RWPE1 (cell line): ENCODE measurements around the gene STRADA.
A peak's percentile ranks its signal among the peaks of the same experiment; 100 is the strongest.

ENCODE experiments used
- CTCF ChIA-PET: fragments of 350-600 bp; sonication (Branson Sonifier 250); formaldehyde crosslinking; extraction: SDS; loops from one replicate; lab custom pipeline; 2021; lab: Yijun Ruan, JAX
- POLR2A ChIA-PET: fragments of 400-600 bp; formaldehyde crosslinking; extraction: SDS; loops from one replicate; lab custom pipeline; 2020; ENCODE audit warnings: antibody characterized with exemption; ENCODE audit not compliant: low non-redundant PET; lab: Yijun Ruan, JAX
- DNase-seq: peaks from one replicate; pipeline ENCODE4 v3.0.0; 2012; ENCODE audit warnings: low spot score
- H3K27ac ChIP-seq: fragments of 450-650 bp; 2 replicates; pipeline ENCODE4 v1.5.1; 2017
- TF ChIP-seq, protein P1 (sequence below): fragments of 450-650 bp; conservative IDR thresholded peaks from 2 replicates; pipeline ENCODE4 v1.5.1; 2017; ENCODE audit warnings: low read depth, mild to moderate bottlenecking

STRADA gene

DNA sequence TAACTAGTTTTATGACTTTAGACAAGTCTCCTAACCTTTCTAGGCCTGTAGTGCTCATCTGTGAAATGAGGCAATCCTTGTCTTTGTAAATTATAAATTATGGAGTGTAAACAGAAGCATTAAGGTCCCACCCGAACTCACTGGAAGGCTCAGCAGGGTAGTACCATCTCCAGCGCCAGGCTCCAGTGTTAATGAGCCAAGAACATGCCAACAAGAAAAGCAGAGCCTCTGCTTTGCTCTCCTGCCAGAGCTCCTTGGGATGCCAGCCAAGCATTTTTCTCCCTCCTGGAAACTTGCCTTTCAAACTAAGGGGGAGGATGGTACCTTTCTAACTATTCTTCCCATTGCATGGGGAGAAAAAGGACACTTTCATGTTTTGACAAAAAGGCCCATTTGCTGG, 56.6 kb downstream of the STRADA start:
- ChIA-PET CTCF (interaction anchor here (0.6 to 1.2 kb wide), 2 partner anchors 12 to 17 kb away, joined by 3 to 4 read pairs; no protein-coding TSS in a partner anchor), POLR2A (no interaction called here)
- TF ChIP-seq, protein P1, sequence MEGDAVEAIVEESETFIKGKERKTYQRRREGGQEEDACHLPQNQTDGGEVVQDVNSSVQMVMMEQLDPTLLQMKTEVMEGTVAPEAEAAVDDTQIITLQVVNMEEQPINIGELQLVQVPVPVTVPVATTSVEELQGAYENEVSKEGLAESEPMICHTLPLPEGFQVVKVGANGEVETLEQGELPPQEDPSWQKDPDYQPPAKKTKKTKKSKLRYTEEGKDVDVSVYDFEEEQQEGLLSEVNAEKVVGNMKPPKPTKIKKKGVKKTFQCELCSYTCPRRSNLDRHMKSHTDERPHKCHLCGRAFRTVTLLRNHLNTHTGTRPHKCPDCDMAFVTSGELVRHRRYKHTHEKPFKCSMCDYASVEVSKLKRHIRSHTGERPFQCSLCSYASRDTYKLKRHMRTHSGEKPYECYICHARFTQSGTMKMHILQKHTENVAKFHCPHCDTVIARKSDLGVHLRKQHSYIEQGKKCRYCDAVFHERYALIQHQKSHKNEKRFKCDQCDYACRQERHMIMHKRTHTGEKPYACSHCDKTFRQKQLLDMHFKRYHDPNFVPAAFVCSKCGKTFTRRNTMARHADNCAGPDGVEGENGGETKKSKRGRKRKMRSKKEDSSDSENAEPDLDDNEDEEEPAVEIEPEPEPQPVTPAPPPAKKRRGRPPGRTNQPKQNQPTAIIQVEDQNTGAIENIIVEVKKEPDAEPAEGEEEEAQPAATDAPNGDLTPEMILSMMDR = no peak
- peak overlapping the region; percentile 54 for H3K27ac ChIP-seq
- DNase-seq = no peak

DNA sequence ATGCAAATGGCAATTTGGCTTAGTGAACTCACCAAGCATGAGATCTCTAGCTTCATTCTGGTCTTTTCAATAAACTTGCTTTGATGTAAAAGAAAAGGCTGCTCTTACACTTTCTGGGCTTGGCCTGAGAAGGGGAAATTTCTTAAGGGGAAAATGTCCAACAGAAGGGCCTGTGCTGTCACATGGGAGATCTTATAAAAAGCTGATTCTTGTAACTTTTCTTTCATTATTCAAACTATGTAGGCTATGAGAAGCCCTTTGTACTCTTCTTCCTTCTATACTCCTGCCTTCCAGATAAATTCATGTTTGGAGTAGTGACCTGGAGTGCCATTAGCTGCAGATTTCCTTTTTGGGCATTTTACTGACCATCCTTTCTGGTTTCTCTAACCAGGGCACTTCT, 58.6 kb downstream of the STRADA start:
- TF ChIP-seq, protein P1 = no peak
- CTCF ChIA-PET = interaction anchor here (0.6 kb wide), 1 partner anchor 202 kb away, joined by 3 read pairs; no protein-coding TSS in a partner anchor
- no peak overlapping the region for H3K27ac ChIP-seq
- no peak for DNase-seq
- POLR2A ChIA-PET = no interaction called here

DNA sequence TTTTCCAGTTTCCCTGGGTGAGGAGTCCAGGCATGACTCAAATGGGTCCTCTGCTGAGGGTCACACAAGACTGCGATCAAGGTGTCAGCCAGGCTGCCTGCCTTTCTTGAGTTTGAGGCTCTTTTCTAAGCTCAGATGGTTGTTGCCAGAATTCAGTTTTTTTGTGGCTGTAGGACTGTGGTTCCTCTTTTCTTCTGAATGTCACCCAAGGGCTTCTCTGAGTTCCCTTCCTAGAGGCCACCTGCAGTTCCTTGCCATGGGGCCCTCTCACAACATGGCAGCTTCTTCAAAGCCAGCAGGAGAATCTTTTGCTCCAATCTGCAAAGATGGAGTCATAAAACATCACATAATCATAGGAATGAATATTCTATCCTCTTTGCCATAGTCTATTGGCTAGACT, 59.2 kb downstream of the STRADA start:
- H3K27ac ChIP-seq = no peak overlapping the region
- POLR2A ChIA-PET = no interaction called here
- CTCF ChIA-PET = no interaction called here
- no peak for DNase-seq
- TF ChIP-seq, protein P1 = no peak

DNA sequence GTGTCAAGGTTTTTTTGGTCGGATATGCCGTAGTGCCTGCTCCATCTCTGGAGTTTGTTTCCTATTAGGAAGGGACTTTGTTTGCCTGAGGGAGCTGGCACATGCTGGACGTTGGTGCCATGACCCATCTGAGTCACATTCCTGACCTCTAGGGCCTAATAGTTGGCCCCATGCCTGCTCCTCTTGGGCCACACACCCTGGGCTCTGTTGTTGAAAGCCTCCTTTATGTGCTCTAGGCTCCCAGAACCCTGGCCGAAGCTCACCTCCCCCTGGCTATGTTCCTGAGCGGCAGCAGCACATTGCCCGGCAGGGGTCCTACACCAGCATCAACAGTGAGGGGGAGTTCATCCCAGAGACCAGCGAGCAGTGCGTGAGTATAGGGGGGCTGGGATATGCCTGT, 60.1 kb downstream of the STRADA start:
- H3K27ac ChIP-seq = no peak overlapping the region
- ChIA-PET POLR2A (no interaction called here), CTCF (interaction anchor here (0.6 kb wide), 1 partner anchor 68 kb away, joined by 5 read pairs; no protein-coding TSS in a partner anchor)
- no peak for DNase-seq
- TF ChIP-seq, protein P1 = no peak

DNA sequence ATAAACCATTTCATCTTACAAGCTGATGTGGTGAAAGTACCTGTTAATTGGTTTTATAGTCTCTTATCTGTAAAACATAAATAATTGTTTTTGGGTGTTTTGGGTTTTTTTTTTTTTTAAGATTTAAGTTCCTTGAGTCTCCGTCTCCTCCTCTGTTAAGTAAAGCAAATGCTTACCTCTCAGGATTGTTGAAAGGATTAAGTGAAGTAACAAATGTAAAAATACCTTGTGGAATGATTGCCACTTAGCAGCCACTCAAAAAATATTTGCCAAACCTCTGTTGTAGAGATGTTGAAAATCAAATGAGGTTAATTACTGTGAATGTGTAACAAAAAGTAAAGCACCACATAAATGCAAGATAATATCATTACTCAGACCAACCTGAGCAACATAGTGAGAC, 60.9 kb downstream of the STRADA start:
- CTCF ChIA-PET = no interaction called here
- no peak for DNase-seq
- H3K27ac ChIP-seq = no peak overlapping the region
- POLR2A ChIA-PET = no interaction called here
- TF ChIP-seq, protein P1 = no peak

DNA sequence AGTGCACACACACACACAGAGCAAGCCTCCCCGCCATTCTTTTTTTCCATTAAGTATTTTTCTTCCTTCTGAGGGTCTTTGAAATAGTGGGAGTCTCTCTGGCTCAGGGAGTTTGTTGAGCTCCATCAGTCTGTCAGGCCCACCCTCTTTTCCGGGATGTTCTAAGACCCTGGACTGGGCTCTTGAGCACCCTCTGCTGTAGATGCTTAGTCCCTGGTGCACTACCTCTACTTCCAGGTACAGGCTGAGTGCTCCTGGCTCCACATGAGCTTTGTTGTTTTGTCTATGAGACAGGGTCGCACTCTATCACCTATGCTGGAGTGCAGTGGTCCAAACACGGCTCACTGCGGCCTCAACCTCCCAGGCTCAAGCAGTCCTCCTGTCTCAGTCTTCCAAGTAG, 62.4 kb downstream of the STRADA start:
- TF ChIP-seq, protein P1 = no peak
- no peak for DNase-seq
- no peak overlapping the region for H3K27ac ChIP-seq
- POLR2A ChIA-PET = no interaction called here
- CTCF ChIA-PET = interaction anchor here (0.5 kb wide), 1 partner anchor 47 kb away, joined by 3 read pairs; no protein-coding TSS in a partner anchor
